T-helper 1 cell treated with Interleukin-12 subunit alpha and Interleukin-12 subunit beta and Interleukin-4 antibody, amounts not matched to agents 30 ng/mL and 1 ng/mL, for 36 hours (primary cell): ENCODE data around the gene POU2F2. TPM values are rescaled to one million over a fixed set of nuclear protein-coding genes. Genes with fewer than 3 reads are reported as not detected.
"Not testable (repeated sequence)": the region's sequence is repeated elsewhere in the genome, so short reads cannot be mapped to it uniquely, and the experiment has no call there.

ENCODE experiments used
- intact Hi-C: fragments of 100-400 bp; cut with micrococcal nuclease; formaldehyde crosslinking; loops from one replicate; pipeline ENCODE4 v1.15.1; 2024
- total RNA-seq: library from RNA; stranded (reverse); gene quantifications from 2 replicates; pipeline ENCODE4 v1.2.3, GENCODE V29; 2022

Gene POU2F2
- total RNA-seq, 1 donor from 2014 or later: 46.2 TPM

DNA sequence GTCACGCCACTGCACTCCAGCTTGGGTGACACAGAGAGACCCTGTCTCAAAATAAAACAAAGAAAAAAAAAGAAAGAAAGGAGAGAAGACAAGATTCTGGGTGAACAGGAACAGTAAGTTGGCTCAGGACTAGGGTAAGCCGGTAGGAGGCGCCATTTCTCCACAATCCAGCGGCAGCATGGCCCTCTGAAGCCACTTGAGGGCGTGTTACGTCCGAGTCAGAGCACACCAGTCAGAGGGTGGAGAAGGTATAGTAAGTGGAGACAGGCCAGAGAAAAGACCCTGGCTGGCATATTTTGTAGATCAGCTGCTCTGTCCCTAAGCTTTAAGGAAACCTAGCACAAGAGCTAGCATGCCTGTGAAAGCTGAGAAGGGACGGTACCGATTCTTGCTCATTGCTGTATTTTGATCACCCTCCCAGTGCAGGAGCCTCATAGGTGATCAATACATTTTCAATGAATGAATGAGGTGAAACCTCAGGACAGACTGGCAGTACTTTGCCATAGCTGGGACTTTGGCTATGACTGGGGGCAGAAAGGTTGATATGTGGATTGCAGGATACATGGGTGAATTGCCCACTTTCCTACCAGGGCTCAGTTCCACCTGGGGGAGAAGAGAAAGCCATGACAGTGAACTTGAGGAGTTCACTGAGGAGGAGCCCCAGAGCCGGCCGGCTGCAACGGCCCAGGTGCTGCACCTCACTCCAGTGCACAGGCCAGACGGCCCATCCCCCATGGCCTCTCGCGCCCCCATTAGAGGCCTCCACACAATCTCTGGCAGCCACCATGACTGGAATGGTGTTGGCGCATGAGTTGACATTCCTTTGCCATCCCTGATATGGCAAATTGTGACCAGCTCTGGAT, 23.5 kb downstream of the POU2F2 start:
- intact Hi-C loops: loop anchor here (1.0 kb wide), 15 partner anchors 14 to 332 kb away; partner anchors contain the start of genes DEDD2, MEGF8 and POU2F2

DNA sequence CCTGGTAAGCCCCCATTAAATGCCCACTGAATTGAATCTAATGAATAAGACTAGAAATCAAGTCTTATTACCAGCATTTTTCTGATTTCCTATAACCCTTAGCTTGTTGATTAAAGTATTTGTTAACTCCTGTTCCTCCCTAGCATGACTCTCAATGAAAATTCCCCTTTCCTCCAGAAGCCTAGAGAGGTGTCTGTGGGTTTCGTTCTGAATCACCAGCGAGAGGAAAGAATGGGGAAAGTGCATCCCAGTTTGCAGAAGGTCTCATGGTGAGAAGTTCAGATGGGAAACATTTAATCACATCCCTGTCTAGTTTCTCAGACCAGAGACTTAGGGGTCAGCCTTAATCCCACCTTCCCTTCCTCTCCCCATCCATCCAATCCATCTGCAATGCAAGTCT, 26.9 kb downstream of the POU2F2 start:
- intact Hi-C loops: no loop called here

DNA sequence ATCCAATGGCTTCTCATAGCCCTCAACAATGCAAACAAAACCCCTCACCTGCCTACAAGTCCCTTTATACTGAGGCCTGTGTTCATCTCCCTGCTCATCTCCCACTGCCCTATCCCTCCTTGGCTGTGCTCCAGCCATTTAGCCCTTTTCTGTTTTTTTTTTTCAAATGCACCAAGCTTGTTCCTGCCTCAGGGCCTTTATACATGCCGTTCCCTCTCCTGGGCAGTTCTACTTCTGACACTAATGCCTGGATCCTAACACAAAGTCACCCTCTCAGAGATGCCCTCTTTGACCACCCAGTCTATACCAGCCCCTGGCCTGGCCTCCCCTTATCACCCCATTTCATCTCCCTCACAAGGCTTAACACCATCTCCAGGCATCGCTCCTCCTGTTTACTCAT, 29.4 kb downstream of the POU2F2 start:
- intact Hi-C loops: no loop called here

DNA sequence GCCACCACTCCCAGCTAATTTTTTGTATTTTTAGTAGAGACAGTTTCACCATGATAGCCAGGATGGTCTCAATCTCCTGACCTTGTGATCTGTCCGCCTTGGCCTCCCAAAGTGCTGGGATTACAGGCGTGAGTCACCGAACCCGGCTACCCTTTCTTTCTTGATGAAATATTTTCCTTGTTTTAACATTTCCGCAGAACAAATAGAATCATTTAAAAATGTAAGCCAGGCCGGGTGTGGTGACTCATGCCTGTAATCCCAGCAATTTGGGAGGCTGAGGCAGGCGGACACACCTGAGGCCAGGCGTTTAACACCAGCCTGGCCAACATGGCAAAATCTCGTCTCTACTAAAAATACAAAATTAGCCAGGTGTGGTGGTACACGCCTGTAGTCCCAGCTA, 32.0 kb downstream of the POU2F2 start:
- intact Hi-C loops: not testable (repeated sequence)

DNA sequence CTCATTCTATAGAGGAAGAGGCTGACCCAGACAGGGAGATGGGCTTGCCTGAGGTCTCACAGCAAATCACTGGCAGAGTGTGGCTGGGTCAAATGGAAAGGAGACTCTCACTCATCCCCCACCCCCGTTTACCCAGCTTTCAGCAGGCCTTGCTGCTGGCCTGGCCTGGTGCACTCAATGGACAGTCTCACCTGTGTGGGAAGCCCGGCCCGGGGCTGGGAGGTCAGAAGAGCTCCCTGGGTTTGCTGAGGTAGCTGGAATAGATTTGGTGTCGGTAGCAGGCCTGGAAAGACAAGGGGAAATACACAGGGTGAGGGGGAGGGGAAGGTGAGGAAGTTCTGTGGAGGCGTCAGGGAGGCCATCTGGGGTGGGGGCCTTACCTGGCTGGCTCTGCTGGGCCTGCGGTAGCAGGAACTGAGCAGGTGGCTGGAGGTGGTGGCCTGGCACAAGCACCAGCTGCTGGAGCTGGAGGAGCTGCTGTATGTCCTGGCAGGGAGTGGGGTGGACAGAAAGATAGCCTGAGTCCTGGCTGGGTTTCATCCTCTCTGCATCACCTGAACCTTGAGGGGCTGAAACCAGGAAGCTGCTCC, 32.8 kb downstream of the POU2F2 start:
- intact Hi-C loops: no loop called here

DNA sequence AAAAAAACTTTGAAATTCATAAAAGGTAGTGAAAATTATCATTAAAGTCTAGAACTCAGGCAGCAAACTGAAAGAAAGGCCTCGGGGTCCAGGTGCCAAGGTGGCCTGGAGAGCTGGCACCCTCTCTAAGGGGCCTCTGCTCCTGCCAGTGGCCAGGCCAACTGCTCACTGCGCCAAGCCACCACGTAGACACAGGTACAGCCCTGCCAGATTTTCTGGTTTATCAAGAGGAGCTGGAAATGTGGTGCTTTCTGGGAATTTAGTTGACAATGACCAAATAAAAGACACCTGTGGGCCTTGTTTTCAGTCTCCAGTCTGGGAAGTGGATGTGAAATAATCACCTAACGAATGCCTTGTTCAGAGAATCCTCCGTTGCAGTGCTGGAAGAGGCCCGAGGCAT, 33.5 kb downstream of the POU2F2 start:
- intact Hi-C loops: no loop called here

DNA sequence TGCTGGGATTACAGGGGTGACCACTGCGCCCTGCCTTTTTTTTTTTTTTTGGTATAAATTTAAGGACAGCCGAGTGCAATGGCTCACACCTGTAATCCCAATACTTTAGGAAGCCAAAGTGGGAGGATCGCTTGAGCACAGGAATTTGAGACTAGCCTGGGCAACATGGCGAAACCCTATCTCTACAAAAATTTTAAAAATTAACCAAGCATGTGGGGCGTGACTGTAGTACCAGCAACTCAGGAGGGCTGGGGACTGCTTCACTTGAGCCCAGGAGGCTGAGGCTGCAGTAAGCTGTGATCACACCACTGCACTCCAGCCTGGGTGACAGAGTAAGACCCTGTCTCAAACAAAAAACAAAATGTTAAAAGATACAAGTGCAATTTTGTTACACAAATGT, 34.8 kb downstream of the POU2F2 start:
- intact Hi-C loops: no loop called here

DNA sequence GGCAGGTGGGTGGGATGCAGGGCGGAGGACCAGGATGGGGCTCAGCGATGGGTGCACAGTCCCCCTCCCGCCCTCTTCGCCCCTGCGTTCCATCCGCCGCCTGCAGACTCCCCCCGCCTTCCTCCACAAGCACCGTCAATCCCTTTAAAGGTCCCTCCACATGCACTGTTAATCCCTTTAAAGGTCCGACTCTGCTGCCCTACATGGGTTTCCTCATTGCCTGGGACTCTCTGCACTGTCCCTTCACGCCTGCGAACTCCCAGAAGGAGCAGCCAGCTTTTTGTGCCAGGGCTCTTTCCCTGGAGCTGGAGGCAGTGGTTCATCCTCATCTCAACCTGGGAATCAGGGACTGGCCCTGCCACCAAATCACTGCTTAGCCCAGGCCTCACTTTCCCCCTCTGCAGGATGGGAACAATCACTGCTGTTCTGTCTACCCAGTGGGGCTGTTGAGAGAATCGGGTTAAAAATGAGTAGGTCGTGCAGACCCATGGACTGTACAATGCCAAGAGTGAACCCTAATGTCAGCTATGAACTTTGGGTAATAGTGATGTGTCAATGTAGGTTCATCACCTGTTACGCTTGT, 35.9 kb downstream of the POU2F2 start:
- intact Hi-C loops: no loop called here

DNA sequence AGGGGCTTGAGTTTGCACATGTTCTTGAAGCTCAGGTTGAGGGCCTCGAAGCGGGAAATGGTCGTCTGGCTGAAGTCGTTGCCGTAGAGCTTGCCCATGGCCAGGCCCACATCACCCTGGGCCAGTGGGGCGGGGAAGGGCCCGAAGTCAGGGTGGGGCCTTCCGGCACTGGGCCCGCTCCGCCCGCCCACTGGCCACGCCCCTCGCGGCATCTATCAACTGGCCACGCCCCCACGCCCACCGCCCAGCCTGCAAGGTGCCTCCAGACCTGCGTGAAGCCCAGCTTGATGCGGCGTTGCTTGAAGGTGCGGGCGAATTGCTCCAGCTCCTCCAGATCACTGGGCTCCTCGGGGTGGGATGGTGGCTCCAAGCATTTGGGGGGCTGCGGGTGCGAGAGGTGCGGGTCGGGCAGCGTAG, 36.4 kb downstream of the POU2F2 start:
- intact Hi-C loops: no loop called here

DNA sequence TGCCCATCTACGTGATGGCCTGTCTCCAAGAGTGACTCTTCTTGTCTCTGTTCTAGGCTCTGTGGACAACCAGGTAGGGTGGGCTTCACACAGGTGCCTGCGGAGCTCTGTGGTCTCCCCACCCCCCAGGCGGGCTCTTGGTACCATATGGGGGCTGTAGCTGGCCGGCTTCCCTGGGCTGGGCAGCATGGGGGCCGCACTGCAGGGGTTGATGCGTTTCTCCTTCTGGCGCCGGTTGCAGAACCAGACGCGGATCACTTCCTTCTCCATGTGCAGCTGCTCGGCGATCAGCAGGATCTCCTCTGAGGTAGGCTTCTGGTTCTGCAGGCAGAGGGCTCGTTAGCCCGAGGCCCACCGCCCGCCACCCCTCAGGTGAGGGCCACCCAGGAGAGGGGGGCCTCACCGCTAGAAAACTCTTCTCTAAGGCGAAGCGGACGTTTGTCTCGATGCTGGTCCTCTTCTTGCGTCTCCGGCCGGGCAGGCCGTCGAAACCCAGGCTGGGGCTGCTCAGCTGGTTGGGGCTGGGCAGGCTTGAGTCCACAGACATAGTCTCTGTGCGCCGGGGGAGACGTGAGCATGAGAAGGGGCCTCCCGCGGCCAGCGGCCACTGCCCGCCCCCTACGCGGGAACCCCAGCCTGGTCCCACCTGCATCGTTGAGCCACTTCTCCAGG, 37.0 kb downstream of the POU2F2 start:
- intact Hi-C loops: no loop called here

DNA sequence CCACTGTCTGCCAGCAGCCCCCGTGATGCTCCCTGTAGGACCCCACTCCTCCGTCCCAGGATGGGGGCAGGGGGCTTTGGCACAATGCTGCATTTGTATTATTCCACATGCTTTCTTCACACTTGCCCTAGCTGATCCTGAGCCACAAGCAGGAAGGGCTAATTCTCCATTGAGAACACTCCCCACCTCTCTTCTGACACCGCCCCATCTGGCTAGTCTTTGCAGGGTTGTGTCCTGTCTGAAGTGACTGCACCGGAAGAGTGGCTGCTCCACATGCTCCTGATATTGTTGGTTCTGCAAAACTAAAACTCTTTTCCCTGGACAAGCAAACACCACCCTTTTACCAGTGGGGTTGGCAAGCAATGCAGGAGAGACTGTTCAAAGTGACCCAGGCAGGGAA, 38.3 kb downstream of the POU2F2 start:
- intact Hi-C loops: no loop called here

DNA sequence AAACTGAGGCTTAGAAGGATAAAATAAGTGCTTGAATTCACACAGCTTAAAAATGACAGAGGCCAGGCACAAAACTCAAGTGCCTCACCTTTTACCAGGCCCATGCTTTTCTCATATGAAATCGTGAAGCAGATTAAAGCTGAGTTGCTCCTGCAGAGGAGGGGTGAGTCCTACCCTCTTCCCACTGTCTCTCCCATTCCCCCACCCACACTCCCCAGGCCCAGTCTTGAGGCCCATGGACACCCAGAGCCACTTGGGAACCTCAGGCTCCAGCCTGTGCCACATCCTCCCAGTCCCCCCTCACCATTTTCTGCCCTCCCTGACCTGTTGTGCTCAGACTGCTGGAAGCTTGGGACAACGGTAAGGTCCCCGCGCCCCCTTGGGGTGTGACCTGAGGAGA, 38.7 kb downstream of the POU2F2 start:
- intact Hi-C loops: no loop called here

DNA sequence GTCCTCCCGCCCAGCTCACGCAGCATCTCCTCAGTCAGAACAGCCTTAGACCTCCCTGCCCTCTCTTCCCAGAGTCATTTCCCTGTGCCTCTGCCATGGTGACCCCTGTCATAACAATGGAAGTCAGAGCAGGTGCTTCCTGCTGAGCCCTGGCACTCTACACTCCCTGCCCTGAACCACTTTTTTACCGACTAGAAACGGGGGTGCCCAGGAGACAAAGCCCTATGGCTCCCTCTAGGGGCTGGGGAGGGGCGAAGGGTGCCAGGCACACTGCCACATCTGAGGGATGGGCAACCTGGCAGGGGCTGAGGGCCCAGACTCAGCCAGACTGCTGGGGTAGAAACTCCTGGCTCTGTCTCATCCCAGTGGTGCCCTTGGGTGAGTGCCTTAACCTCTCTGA, 39.9 kb downstream of the POU2F2 start:
- intact Hi-C loops: no loop called here

DNA sequence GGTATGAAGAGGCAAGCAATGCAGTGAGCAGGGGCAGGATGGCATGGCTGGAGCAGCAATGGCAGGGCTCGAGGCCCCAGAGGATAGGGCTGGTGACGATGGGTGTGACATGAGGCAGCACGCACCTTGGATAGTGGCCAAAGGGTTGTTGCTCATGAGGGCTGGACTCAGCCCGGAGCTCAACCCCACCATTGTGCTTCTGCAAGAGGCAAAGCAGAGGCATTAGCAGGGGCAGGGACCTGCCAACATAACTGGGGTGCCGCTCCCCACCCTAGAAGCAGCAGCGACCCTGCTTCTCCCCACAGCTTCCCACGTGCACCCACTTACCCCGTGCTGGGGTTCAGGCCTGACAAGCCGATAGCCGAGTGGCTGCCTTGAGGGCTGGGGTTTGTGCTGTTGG, 40.5 kb downstream of the POU2F2 start:
- intact Hi-C loops: no loop called here

DNA sequence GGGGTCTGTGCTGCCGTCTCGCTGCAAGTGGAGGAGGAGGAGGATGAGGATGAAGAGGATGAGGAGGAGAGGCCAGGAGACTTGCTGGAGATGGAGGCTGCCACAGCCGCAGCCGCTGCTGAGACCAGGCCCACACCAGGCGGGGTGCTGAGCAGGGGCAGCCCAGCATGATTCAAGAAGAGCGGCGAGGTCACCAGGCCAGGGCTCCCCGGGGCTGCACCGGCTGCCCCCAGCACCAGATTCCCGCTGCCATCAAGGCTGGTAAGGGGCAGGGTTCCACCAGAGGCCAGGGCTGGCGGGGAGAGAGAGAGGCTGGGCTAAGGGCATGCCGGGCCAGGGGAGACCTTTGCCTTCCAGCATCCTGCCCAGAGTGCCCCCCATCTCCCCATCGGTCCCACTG, 40.9 kb downstream of the POU2F2 start:
- intact Hi-C loops: no loop called here

DNA sequence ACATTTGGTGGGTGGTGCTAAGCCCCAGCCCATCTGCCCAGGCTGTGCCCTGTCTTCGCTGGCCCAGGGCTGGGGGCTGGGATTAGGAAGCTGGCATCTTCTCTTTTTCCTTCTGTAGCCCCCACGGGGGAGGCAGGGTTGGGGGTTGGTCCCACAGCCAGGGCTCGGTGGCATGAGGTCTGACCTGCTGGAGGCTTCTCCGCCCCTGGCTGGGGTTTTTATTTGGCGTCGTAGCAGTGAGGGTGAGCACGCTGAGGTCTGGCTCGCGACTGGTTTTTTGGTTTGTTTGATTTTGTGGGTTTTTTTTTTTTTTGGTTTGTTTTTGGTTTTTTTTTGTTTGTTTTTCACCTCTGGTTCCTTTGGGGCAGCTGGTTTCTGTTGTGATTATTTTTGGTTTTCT, 41.6 kb downstream of the POU2F2 start:
- intact Hi-C loops: no loop called here

DNA sequence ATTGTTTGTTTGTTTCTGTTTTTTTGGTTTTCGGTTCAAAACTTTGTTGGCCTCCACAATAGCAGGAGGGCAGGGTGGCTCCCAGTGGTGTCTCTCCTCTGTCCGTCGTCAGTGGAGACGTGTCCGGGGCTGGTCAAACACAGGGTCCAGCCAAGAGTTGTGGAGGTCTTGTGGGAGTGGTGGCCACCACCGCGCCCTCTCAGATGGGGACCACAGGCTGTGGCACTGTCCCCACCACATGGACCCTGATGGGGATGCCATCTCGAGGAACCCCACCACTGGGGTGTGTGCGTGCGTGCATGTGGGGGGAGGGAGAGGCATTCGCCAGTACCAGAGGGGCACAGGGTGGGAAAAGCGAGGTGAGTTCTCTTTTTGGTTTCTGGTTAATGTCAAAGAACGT, 42.5 kb downstream of the POU2F2 start:
- intact Hi-C loops: no loop called here

DNA sequence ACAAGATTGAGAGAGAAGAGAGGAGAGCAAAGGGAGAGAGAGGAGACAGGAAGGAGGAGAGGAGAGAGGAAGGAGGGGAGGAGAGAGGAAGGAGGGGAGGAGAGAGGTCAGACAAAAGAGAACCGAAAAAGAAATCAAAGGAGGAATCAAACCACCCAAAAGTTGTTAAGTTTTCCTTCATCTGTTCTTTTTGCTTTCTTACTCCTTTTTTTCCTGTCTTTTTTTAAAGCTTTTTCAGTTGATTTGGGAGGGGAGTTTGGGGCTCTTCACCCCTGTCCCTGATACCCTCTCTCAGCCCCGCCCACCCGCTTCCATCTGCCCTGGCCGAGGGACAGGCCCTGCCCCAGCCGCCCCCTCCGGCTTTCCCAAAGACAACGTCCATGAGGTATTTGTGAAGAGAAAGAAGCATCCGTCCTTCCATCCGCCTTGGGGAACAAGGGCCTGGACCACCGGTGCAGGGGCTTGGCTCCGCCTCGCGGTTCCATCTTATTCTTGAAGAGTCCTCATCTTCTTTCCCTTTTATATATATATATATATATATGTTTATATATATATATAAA, 43.0 kb downstream of the POU2F2 start:
- intact Hi-C loops: no loop called here

DNA sequence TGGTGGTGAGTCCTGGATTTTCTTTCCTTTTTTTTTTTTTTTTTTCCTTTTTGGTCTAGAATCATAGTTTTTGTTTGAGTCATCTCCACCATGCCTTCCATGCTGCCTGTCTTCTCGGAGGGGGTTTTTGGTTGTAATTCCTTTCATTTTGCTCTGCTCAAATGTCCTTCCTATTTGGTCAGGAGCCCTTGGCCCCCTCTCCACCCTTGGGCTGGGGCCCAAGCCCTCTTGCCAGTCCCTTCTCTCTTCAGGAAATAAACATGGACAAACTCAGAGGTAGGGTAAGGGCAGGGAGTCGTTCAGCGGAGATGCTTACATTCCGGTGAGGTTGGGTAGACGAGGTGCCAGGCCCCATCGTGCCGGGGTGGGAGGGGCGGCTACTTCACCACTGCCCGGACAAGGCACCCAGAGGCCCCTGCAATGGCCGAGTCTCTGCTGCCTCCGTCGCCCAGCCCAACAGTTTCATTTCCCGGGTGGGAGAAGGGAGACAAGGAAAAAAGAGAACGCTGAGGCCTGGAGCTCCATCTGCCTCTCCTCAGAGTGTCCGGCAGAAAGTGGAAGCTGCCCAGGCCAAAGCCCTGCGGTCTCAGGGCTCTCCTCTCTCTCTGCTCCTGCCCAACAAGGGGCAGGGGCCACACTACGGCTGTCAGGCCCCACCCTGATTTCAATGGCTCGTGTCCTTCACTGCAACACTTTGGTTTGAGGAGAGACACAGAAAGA, 43.6 kb downstream of the POU2F2 start:
- intact Hi-C loops: no loop called here

DNA sequence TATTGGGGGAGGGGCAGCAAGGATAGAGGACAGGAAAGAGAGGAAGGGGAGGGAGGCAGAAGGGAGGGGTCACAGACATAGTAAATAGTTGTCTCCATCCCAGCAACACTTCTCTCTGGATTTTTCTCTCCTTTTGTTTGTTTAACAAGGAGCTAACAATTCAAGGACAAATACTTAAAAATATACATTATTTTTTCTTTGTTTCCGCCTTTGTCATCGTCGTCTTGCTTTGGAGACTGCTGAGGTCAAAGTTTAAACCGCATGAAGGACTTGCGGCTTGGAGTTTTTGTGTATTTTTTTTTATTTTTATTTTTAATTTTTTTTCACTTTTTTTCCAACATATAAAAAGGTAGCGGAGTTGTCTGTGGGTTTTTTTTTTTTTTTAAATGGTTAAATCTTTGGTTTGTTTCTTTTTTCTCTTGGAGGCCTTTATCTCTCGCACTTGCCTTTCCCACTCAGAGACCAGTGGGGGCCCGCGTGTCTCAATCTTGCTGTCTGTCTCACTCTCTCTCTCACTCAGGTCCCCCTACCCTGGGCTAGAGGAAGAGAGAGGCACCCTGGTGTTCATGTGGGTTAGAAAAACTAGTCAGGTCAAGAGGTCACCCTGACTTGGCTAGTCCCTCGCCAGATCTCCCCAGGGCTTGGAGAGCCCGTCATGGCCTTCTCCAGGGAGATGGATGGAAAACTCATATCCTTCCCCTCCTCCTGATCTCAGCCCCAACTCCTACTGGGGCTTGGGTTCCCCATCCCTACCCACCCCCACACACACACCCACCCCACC, 45.3 kb downstream of the POU2F2 start:
- intact Hi-C loops: no loop called here
